H9 (cell line): ENCODE data around the gene WHRN. TPM values are rescaled to one million over a fixed set of nuclear protein-coding genes. Genes with fewer than 3 reads are reported as not detected.

Source experiments
- DNase-seq: peaks from one replicate; pipeline ENCODE4 v3.0.0-alpha.2; 2017
- H2AFZ ChIP-seq: one replicate; pipeline ENCODE4 v1.6.1; 2013; ENCODE audit warnings: mild to moderate bottlenecking, low read length, control low read depth, moderate library complexity
- H2AK5ac ChIP-seq: 2 replicates; pipeline ENCODE4 v1.6.1; 2013; ENCODE audit warnings: low read length, control low read depth, mixed read lengths; ENCODE audit not compliant: insufficient read length
- H2BK120ac ChIP-seq: one replicate; pipeline ENCODE4 v1.6.1; 2013; ENCODE audit warnings: low read depth, mild to moderate bottlenecking, low read length, control low read depth, inconsistent platforms; ENCODE audit not compliant: poor library complexity, severe bottlenecking
- H2BK12ac ChIP-seq: 2 replicates; pipeline ENCODE4 v1.6.1; 2013; ENCODE audit warnings: low read length, control low read depth, mixed read lengths, low read depth; ENCODE audit not compliant: insufficient read length
- H2BK15ac ChIP-seq: 2 replicates; pipeline ENCODE4 v1.6.1; 2013; ENCODE audit warnings: low read depth, low read length, control low read depth
- H2BK20ac ChIP-seq: one replicate; pipeline ENCODE4 v1.6.1; 2013; ENCODE audit warnings: low read depth, mild to moderate bottlenecking, low read length, control low read depth, inconsistent platforms; ENCODE audit not compliant: poor library complexity, severe bottlenecking
- H2BK5ac ChIP-seq: 2 replicates; pipeline ENCODE4 v1.6.1; 2013; ENCODE audit warnings: low read length, control low read depth, mixed read lengths; ENCODE audit not compliant: insufficient read length
- H3K14ac ChIP-seq: 2 replicates; pipeline ENCODE4 v1.6.1; 2013; ENCODE audit warnings: low read length, control low read depth; ENCODE audit not compliant: insufficient read depth
- H3K18ac ChIP-seq: 2 replicates; pipeline ENCODE4 v1.6.1; 2013; ENCODE audit warnings: low read depth, mild to moderate bottlenecking, mixed read lengths, low read length, control low read depth; ENCODE audit not compliant: insufficient read length
- H3K23ac ChIP-seq: 2 replicates; pipeline ENCODE4 v1.6.1; 2013; ENCODE audit warnings: low read length, control low read depth, mixed read lengths, low read depth; ENCODE audit not compliant: insufficient read length
- H3K23me2 ChIP-seq: 2 replicates; pipeline ENCODE4 v1.6.1; 2013; ENCODE audit warnings: low read depth, mild to moderate bottlenecking, mixed read lengths, low read length, control low read depth; ENCODE audit not compliant: insufficient read length, poor library complexity, severe bottlenecking
- H3K27ac ChIP-seq: 2 replicates; pipeline ENCODE4 v1.5.1; 2013; ENCODE audit warnings: low read length, control low read depth, mixed read lengths, low read depth; ENCODE audit not compliant: insufficient read length
- H3K27me3 ChIP-seq: 2 replicates; pipeline ENCODE4 v1.6.1; 2013; ENCODE audit warnings: low read length, control low read depth, inconsistent platforms; ENCODE audit not compliant: insufficient read depth
- H3K4ac ChIP-seq: 2 replicates; pipeline ENCODE4 v1.6.1; 2013; ENCODE audit warnings: low read depth, mild to moderate bottlenecking, control low read depth, inconsistent platforms, low read length, moderate library complexity
- H3K4me1 ChIP-seq: 2 replicates; pipeline ENCODE4 v1.6.1; 2013; ENCODE audit warnings: low read length, control low read depth, inconsistent platforms; ENCODE audit not compliant: insufficient read depth
- H3K4me2 ChIP-seq: 2 replicates; pipeline ENCODE4 v1.6.1; 2013; ENCODE audit warnings: low read length, control low read depth, mixed read lengths; ENCODE audit not compliant: insufficient read length, insufficient read depth
- H3K56ac ChIP-seq: 2 replicates; pipeline ENCODE4 v1.6.1; 2013; ENCODE audit warnings: low read depth, mild to moderate bottlenecking, mixed read lengths, low read length, control low read depth; ENCODE audit not compliant: insufficient read length
- H3K79me1 ChIP-seq: 2 replicates; pipeline ENCODE4 v1.6.1; 2013; ENCODE audit warnings: low read depth, mild to moderate bottlenecking, moderate library complexity, low read length, control low read depth, inconsistent platforms; ENCODE audit not compliant: insufficient read depth, poor library complexity, severe bottlenecking
- H3K79me2 ChIP-seq: 2 replicates; pipeline ENCODE4 v1.6.1; 2013; ENCODE audit warnings: low read length, control low read depth, inconsistent platforms; ENCODE audit not compliant: insufficient read depth
- H3K9ac ChIP-seq: 2 replicates; pipeline ENCODE4 v1.6.1; 2013; ENCODE audit warnings: low read length, control low read depth, mixed read lengths; ENCODE audit not compliant: insufficient read length; ENCODE audit errors: extremely low read depth
- H3K9me3 ChIP-seq: one replicate; pipeline ENCODE4 v1.6.1; 2013; ENCODE audit warnings: low read depth, low read length, inconsistent platforms; ENCODE audit not compliant: control insufficient read depth
- H3T11ph ChIP-seq: one replicate; pipeline ENCODE4 v1.6.1; 2013; ENCODE audit warnings: mild to moderate bottlenecking, low read length, control low read depth, inconsistent platforms
- H4K20me1 ChIP-seq: one replicate; pipeline ENCODE4 v1.6.1; 2013; ENCODE audit not compliant: control insufficient read depth, insufficient read length, insufficient read depth
- H4K5ac ChIP-seq: 2 replicates; pipeline ENCODE4 v1.6.1; 2013; ENCODE audit warnings: low read depth, mild to moderate bottlenecking, mixed read lengths, low read length, control low read depth; ENCODE audit not compliant: insufficient read length
- H4K8ac ChIP-seq: replicated peaks from 2 replicates; pipeline ENCODE4 v1.6.1; 2013; ENCODE audit warnings: low read length, control low read depth, mixed read lengths, low read depth; ENCODE audit not compliant: insufficient read length
- H4K91ac ChIP-seq: 2 replicates; pipeline ENCODE4 v1.6.1; 2013; ENCODE audit warnings: low read depth, mild to moderate bottlenecking, moderate library complexity, mixed read lengths, low read length, control low read depth; ENCODE audit not compliant: insufficient read length
- H3K27ac Mint-ChIP-seq, 3 experiments: 2 replicates in 2 of 3; 3 replicates in 1 of 3; pipeline ENCODE4 v1.8.0; 2020 to 2021; ENCODE audit warnings: mixed read lengths in 3 of 3, mild to moderate bottlenecking in 1 of 3, moderate library complexity in 1 of 3
- H3K27me3 Mint-ChIP-seq: 2 replicates; pipeline ENCODE4 v1.8.0; 2021; ENCODE audit warnings: low read depth, mild to moderate bottlenecking, moderate library complexity, mixed read lengths
- H3K36me3 Mint-ChIP-seq, 3 experiments: 2 replicates in 2 of 3; 3 replicates in 1 of 3; pipeline ENCODE4 v1.8.0; 2020 to 2021; ENCODE audit warnings: low read depth in 3 of 3, mixed read lengths in 3 of 3; ENCODE audit not compliant: insufficient read depth in 1 of 3
- H3K4me1 Mint-ChIP-seq, 2 experiments: 2 replicates each; pipeline ENCODE4 v1.8.0; 2020; ENCODE audit warnings: mixed read lengths in 2 of 2
- H3K4me3 Mint-ChIP-seq, 2 experiments: 2 replicates in 1 of 2; 3 replicates in 1 of 2; pipeline ENCODE4 v1.8.0; 2020 to 2021; ENCODE audit warnings: mild to moderate bottlenecking in 2 of 2, mixed read lengths in 2 of 2, moderate library complexity in 1 of 2
- H3K9me3 Mint-ChIP-seq, 2 experiments: 2 replicates in 1 of 2; 3 replicates in 1 of 2; pipeline ENCODE4 v1.8.0; 2020; ENCODE audit warnings: mild to moderate bottlenecking in 2 of 2, mixed read lengths in 2 of 2, moderate library complexity in 1 of 2
- WGBS: extraction: QIAGEN DNeasy Blood & Tissue Kit; methylation state at CpG from one replicate; pipeline ENCODE4 v1.1.7; 2013; ENCODE audit warnings: missing lambda C conversion rate, low lambda C conversion rate, mixed read lengths; ENCODE audit not compliant: insufficient read length; ENCODE audit errors: extremely low coverage; 5-methylcytosine and 5-hydroxymethylcytosine counted together
- total RNA-seq: library from RNA; stranded (reverse); gene quantifications from 2 replicates; pipeline ENCODE4 v1.2.1, GENCODE V29; 2021
- TF ChIP-seq, protein P1 (sequence below): fragments of 200-600 bp; sonication (generic); conservative IDR thresholded peaks from 3 replicates; pipeline ENCODE4 v1.8.0; 2021; ENCODE audit warnings: antibody characterized with exemption, mild to moderate bottlenecking

WHRN gene
- total RNA-seq, 1 experiment from 2014 or later, result 2.2 TPM

DNA sequence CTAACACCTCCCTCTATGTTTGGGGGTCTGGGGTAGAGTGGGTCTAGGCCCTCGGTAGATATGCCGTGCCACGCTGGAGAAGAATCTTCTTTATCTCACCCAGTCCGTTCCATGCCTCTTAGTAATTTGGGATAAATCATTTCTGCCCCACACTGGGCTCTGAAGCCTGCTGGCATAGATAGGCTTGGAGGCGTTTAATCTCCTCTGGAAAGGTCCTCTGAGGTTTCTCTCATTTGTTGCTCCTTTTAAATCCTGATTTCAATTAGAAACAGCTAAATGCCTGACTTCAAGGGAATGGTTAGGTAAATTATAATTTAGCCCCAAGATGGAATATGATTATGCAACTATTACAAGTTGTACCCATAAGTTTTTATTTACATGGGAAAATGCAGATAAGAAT lies 59.7 kb downstream of the WHRN start:
- no peaks in the 10 kb centered on the region for H3K79me1 ChIP-seq
- no peak overlapping the region for H2BK120ac ChIP-seq
- H3K4me2 ChIP-seq, result no peak overlapping the region
- WGBS, result no CpG with 5 or more reads among the region's 5 CpGs
- no peak overlapping the region for H4K5ac ChIP-seq
- Mint-ChIP-seq H3K4me3 (no peak overlapping the region), H3K9me3 (no peaks in the 10 kb centered on the region), H3K4me1 (peaks cover 7 to 8% of the 10 kb centered on the region in 2 experiments), H3K36me3 (no peaks in the 10 kb centered on the region), H3K27me3 (no peaks in the 10 kb centered on the region; the same call in 1 of the 2 replicates), H3K27ac (no peak overlapping the region)
- no peak overlapping the region for H4K91ac ChIP-seq
- H3K9ac ChIP-seq, result no peak overlapping the region
- H2BK12ac ChIP-seq, result no peak overlapping the region
- H3K27me3 ChIP-seq, result no peaks in the 10 kb centered on the region
- H4K8ac ChIP-seq, result no peak overlapping the region
- no peak overlapping the region for H3K18ac ChIP-seq
- H3K23ac ChIP-seq, result no peak overlapping the region
- H3K4me1 ChIP-seq, result 0 out of 2 replicates have a peak, but pooled peaks cover 3% of the 10 kb centered on the region
- no peak overlapping the region for H3K4ac ChIP-seq
- H3K9me3 ChIP-seq, result no peaks in the 10 kb centered on the region
- no peak overlapping the region for H3T11ph ChIP-seq
- DNase-seq, result no peak
- no peaks in the 10 kb centered on the region for H3K23me2 ChIP-seq
- TF ChIP-seq, protein P1, sequence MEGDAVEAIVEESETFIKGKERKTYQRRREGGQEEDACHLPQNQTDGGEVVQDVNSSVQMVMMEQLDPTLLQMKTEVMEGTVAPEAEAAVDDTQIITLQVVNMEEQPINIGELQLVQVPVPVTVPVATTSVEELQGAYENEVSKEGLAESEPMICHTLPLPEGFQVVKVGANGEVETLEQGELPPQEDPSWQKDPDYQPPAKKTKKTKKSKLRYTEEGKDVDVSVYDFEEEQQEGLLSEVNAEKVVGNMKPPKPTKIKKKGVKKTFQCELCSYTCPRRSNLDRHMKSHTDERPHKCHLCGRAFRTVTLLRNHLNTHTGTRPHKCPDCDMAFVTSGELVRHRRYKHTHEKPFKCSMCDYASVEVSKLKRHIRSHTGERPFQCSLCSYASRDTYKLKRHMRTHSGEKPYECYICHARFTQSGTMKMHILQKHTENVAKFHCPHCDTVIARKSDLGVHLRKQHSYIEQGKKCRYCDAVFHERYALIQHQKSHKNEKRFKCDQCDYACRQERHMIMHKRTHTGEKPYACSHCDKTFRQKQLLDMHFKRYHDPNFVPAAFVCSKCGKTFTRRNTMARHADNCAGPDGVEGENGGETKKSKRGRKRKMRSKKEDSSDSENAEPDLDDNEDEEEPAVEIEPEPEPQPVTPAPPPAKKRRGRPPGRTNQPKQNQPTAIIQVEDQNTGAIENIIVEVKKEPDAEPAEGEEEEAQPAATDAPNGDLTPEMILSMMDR, result no peak
- no peaks in the 10 kb centered on the region for H3K79me2 ChIP-seq
- H2BK20ac ChIP-seq, result no peak overlapping the region
- H3K27ac ChIP-seq, result no peak overlapping the region
- H3K14ac ChIP-seq, result no peak overlapping the region
- H2BK15ac ChIP-seq, result no peak overlapping the region
- no peak overlapping the region for H2AK5ac ChIP-seq
- H4K20me1 ChIP-seq, result no peaks in the 10 kb centered on the region
- H2BK5ac ChIP-seq, result no peak overlapping the region
- no peak overlapping the region for H3K56ac ChIP-seq
- H2AFZ ChIP-seq, result no peak overlapping the region
